Measurements from ENCODE around the gene GULP1.
"Not testable (repeated sequence)": the region's sequence is repeated elsewhere in the genome, so short reads cannot be mapped to it uniquely, and the experiment has no call there.

Gene GULP1

DNA sequence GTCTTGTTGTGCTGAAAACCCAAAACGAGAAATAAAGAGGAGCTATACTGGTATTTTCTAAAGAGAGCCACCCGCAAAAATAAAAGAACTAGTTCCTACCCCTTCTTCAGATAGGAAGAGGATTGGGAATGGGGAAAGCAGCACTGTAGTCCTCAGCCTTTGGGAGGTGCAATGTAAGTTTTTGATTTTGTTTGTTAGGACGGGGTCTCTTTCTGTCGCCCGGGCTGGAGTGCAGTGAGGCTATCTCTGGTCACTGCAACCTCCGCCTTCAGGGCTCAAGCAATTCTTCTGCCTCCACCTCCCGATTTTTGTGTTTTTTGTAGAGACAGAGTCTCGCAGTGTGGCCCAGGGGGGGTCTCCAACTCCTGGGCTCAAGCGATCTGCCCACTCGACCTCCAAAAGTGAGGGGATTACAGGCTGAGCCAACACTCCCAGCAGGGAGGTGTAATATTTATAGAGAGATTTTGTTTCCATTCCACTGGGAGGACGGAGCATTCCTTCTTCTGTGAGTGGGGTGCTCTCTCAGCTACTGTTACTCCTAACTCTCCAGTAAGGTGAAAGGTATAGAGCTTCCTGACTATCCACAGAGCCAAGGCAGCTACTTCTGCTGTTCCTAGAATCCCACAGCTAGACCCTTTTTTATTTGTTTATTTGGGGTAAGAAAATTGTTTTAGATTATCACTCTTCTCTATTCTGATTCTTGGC, 13.1 kb upstream of the GULP1 start:
- CTCF ChIA-PET: no interaction called here

DNA sequence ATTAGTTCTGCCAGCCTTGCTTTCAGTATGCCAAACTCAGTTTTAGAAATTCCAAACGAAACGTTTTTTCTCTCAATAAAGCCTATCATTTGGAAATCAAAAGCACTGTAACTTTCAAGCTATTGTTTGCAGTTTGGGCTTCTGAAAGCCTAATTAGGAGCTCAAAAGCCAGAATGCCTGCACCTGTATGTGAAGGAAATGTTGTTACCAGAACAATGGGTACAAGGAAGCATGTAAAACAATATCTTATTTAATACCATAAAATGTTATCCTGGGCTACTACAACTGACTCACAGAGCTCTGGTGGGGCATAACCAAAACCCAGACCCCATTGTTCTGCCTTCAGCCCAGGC, 12.6 kb upstream of the GULP1 start:
- H3K4me1 ChIP-seq (ENCODE audit: control extremely low read depth in 1 of 4, control insufficient read depth in 4 of 4, insufficient read depth in 4 of 4, low read length in 3 of 4): no peaks in the 10 kb centered on the region
- no peak overlapping the region for H3K4me3 ChIP-seq (ENCODE audit: control insufficient read depth in 1 of 7, extremely low read depth in 1 of 7, insufficient read depth in 4 of 7, low read depth in 2 of 7, low read length in 6 of 7)
- no peaks in the 10 kb centered on the region for H3K9me3 ChIP-seq (ENCODE audit: control extremely low read depth in 1 of 5, control insufficient read depth in 4 of 5, insufficient read depth in 2 of 5, low read depth in 1 of 5, low read length in 4 of 5)
- no peak for DNase-seq
- H3K27ac ChIP-seq (ENCODE audit: insufficient read depth in 1 of 2, low read depth in 1 of 2, low read length in 2 of 2, poor library complexity in 1 of 2, severe bottlenecking in 2 of 2): no peak overlapping the region
- POLR2A ChIA-PET: no interaction called here
- WGBS (ENCODE audit: insufficient coverage): no CpG with 5 or more reads among the region's 2 CpGs
- H3K27me3 ChIP-seq (replicated peaks in 2 of 5; ENCODE audit: control insufficient read depth in 4 of 5, insufficient read depth in 5 of 5, low read length in 4 of 5): no peaks in the 10 kb centered on the region
- CTCF ChIA-PET: no interaction called here
- H3K36me3 ChIP-seq (ENCODE audit: control insufficient read depth in 4 of 4, insufficient read depth in 4 of 4, low read length in 3 of 4): no peaks in the 10 kb centered on the region

More for the DNA sequence above, 13.1 kb upstream of the GULP1 start:
- H3K36me3 ChIP-seq (ENCODE audit: control insufficient read depth in 4 of 4, insufficient read depth in 4 of 4, low read length in 3 of 4): no peaks in the 10 kb centered on the region
- H3K4me1 ChIP-seq (ENCODE audit: control extremely low read depth in 1 of 4, control insufficient read depth in 4 of 4, insufficient read depth in 4 of 4, low read length in 3 of 4): no peaks in the 10 kb centered on the region
- H3K9me3 ChIP-seq (ENCODE audit: control extremely low read depth in 1 of 5, control insufficient read depth in 4 of 5, insufficient read depth in 2 of 5, low read depth in 1 of 5, low read length in 4 of 5): no peaks in the 10 kb centered on the region
- no peak for DNase-seq
- POLR2A ChIA-PET: no interaction called here
- H3K27ac ChIP-seq (ENCODE audit: insufficient read depth in 1 of 2, low read depth in 1 of 2, low read length in 2 of 2, poor library complexity in 1 of 2, severe bottlenecking in 2 of 2): no peak overlapping the region
- H3K27me3 ChIP-seq (replicated peaks in 2 of 5; ENCODE audit: control insufficient read depth in 4 of 5, insufficient read depth in 5 of 5, low read length in 4 of 5): no peaks in the 10 kb centered on the region
- H3K4me3 ChIP-seq (ENCODE audit: control insufficient read depth in 1 of 7, extremely low read depth in 1 of 7, insufficient read depth in 4 of 7, low read depth in 2 of 7, low read length in 6 of 7): no peak overlapping the region
- WGBS (ENCODE audit: insufficient coverage): 88% methylated on average over 9 of the region's 11 CpGs

DNA sequence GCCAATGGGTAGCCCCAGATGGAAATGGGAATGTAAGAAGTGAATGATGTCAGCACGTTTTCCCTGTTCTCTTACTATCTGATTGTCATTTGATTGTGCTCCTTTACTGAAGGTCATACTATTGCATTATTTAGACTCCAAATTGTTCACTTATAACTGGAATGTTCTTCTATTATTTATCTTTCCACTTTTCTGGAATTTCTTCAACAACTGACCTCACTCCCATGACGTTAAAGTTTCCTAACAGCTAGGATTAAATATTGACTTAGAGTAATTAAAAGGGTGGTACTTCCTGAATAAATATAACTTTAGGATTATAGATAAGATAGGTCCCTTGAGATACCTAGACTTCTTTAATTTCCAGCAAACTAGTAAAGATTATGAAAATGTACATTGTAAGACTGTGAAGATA, 10.9 kb upstream of the GULP1 start:
- ChIA-PET CTCF (interaction anchor here (1.6 kb wide), 1 partner anchor 29 kb away, joined by 5 read pairs; no protein-coding TSS in a partner anchor), POLR2A (no interaction called here)
- no peak for DNase-seq
- Histone ChIP-seq H3K4me3 (ENCODE audit: control insufficient read depth in 1 of 7, extremely low read depth in 1 of 7, insufficient read depth in 4 of 7, low read depth in 2 of 7, low read length in 6 of 7) (no peak overlapping the region), H3K9me3 (ENCODE audit: control extremely low read depth in 1 of 5, control insufficient read depth in 4 of 5, insufficient read depth in 2 of 5, low read depth in 1 of 5, low read length in 4 of 5) (no peaks in the 10 kb centered on the region), H3K36me3 (ENCODE audit: control insufficient read depth in 4 of 4, insufficient read depth in 4 of 4, low read length in 3 of 4) (no peaks in the 10 kb centered on the region), H3K4me1 (ENCODE audit: control extremely low read depth in 1 of 4, control insufficient read depth in 4 of 4, insufficient read depth in 4 of 4, low read length in 3 of 4) (no peaks in the 10 kb centered on the region), H3K27ac (ENCODE audit: insufficient read depth in 1 of 2, low read depth in 1 of 2, low read length in 2 of 2, poor library complexity in 1 of 2, severe bottlenecking in 2 of 2) (no peak overlapping the region), H3K27me3 (replicated peaks in 2 of 5; ENCODE audit: control insufficient read depth in 4 of 5, insufficient read depth in 5 of 5, low read length in 4 of 5) (no peaks in the 10 kb centered on the region)
- no CpG with 5 or more reads among the region's 2 CpGs for WGBS (ENCODE audit: insufficient coverage)

DNA sequence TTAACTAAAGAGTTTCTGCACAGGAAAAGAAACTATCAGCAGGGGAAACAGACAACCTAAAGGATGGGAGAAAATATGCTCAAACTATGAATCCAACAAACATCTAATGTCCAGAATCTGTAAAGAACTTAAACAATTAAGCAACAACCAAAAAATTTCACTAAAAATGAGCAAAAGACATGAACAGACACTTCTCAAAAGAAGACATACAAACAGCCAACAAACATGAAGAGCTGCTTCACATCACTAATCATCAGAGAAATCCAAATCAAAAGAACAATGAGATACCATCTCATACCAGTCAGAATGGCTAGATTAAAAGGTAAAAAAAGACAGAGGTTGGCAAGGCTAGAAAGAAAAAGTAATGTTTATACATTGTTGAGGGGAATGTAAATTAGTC, 8.8 kb upstream of the GULP1 start:
- no peaks in the 10 kb centered on the region for H3K4me1 ChIP-seq (ENCODE audit: control extremely low read depth in 1 of 4, control insufficient read depth in 4 of 4, insufficient read depth in 4 of 4, low read length in 3 of 4)
- no peak overlapping the region for H3K4me3 ChIP-seq (ENCODE audit: control insufficient read depth in 1 of 7, extremely low read depth in 1 of 7, insufficient read depth in 4 of 7, low read depth in 2 of 7, low read length in 6 of 7)
- ChIA-PET POLR2A (no interaction called here), CTCF (no interaction called here)
- H3K36me3 ChIP-seq (ENCODE audit: control insufficient read depth in 4 of 4, insufficient read depth in 4 of 4, low read length in 3 of 4): no peaks in the 10 kb centered on the region
- DNase-seq: no peak
- H3K9me3 ChIP-seq (ENCODE audit: control extremely low read depth in 1 of 5, control insufficient read depth in 4 of 5, insufficient read depth in 2 of 5, low read depth in 1 of 5, low read length in 4 of 5): peaks cover 0 to 2% (median 0%) of the 10 kb centered on the region in 5 experiments
- no peak overlapping the region for H3K27ac ChIP-seq (ENCODE audit: insufficient read depth in 1 of 2, low read depth in 1 of 2, low read length in 2 of 2, poor library complexity in 1 of 2, severe bottlenecking in 2 of 2)
- H3K27me3 ChIP-seq (replicated peaks in 2 of 5; ENCODE audit: control insufficient read depth in 4 of 5, insufficient read depth in 5 of 5, low read length in 4 of 5): no peaks in the 10 kb centered on the region

DNA sequence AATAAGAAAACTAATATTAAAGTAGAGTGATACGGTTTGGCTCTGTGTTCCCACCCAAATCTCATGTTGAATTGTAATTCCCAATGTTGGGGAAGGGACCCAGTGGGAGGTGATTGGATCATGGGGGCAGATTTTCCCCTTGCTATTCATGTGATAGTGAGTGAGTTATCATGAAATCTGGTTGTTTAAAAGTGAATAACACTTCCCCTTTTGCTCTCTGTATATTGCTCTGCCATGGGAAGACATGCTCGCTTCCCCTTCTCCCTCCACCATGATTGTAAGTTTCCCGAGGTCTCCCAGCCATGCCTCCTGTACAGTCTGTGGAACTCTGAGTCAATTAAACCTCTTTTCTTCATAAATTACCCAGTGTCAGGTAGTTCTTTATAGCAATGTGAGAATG, 7.4 kb upstream of the GULP1 start:
- H3K36me3 ChIP-seq (ENCODE audit: control insufficient read depth in 4 of 4, insufficient read depth in 4 of 4, low read length in 3 of 4); H3K27me3 ChIP-seq (replicated peaks in 2 of 5; ENCODE audit: control insufficient read depth in 4 of 5, insufficient read depth in 5 of 5, low read length in 4 of 5); H3K4me1 ChIP-seq (ENCODE audit: control extremely low read depth in 1 of 4, control insufficient read depth in 4 of 4, insufficient read depth in 4 of 4, low read length in 3 of 4); H3K4me3 ChIP-seq (ENCODE audit: control insufficient read depth in 1 of 7, extremely low read depth in 1 of 7, insufficient read depth in 4 of 7, low read depth in 2 of 7, low read length in 6 of 7); H3K27ac ChIP-seq (ENCODE audit: insufficient read depth in 1 of 2, low read depth in 1 of 2, low read length in 2 of 2, poor library complexity in 1 of 2, severe bottlenecking in 2 of 2); POLR2A ChIA-PET; DNase-seq; H3K9me3 ChIP-seq (ENCODE audit: control extremely low read depth in 1 of 5, control insufficient read depth in 4 of 5, insufficient read depth in 2 of 5, low read depth in 1 of 5, low read length in 4 of 5); CTCF ChIA-PET: not testable (repeated sequence)
- 80% methylated on average over 1 of the region's 3 CpGs for WGBS (ENCODE audit: insufficient coverage)

DNA sequence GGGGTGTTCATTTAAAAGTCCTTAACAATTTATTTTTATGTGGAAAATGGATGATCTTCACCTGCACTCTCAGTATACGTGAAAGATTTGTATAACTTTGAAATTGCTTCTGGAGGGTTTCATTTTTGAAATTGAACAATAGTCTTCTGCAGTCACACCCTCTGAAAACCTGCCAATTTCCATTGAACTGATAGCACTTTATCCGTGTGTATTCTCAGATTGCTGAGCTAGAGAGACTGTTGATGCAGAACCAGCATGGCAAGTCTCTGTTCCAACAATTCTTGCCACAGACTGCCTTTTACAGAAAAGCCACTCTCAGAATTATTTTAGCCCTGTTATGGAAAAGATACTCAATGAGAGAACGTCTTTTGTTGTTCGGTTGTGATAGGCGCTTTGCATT, 6.6 kb upstream of the GULP1 start:
- H3K36me3 ChIP-seq (ENCODE audit: control insufficient read depth in 4 of 4, insufficient read depth in 4 of 4, low read length in 3 of 4): no peaks in the 10 kb centered on the region
- 100% methylated on average over 4 of the region's 5 CpGs for WGBS (ENCODE audit: insufficient coverage)
- POLR2A ChIA-PET: no interaction called here

DNA sequence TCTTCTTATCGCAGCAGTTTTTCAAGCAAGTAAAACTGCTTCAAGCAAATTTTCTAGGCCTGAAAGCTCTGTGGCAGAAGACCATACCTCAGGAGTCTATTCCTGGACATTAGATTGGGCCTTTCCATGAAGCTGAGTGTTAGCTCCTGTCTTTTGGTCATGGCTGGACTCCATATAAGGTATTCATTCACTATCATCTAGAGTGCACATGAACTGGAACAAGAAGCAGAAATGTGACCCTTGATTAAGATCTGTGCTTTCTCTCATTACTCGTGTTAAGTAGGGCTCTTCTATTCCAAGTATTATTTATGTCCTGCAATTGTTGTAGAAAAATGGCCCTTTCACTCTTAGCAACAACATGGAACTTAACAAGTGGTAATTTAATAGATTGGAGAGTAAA, 5.9 kb upstream of the GULP1 start:
- Histone ChIP-seq H3K36me3 (ENCODE audit: control insufficient read depth in 4 of 4, insufficient read depth in 4 of 4, low read length in 3 of 4) (no peaks in the 10 kb centered on the region), H3K4me3 (ENCODE audit: control insufficient read depth in 1 of 7, extremely low read depth in 1 of 7, insufficient read depth in 4 of 7, low read depth in 2 of 7, low read length in 6 of 7) (no peak overlapping the region), H3K27me3 (replicated peaks in 2 of 5; ENCODE audit: control insufficient read depth in 4 of 5, insufficient read depth in 5 of 5, low read length in 4 of 5) (peaks cover 0 to 8% (median 2%) of the 10 kb centered on the region in 5 experiments), H3K9me3 (ENCODE audit: control extremely low read depth in 1 of 5, control insufficient read depth in 4 of 5, insufficient read depth in 2 of 5, low read depth in 1 of 5, low read length in 4 of 5) (peaks cover 0 to 2% (median 0%) of the 10 kb centered on the region in 5 experiments), H3K4me1 (ENCODE audit: control extremely low read depth in 1 of 4, control insufficient read depth in 4 of 4, insufficient read depth in 4 of 4, low read length in 3 of 4) (no peaks in the 10 kb centered on the region), H3K27ac (ENCODE audit: insufficient read depth in 1 of 2, low read depth in 1 of 2, low read length in 2 of 2, poor library complexity in 1 of 2, severe bottlenecking in 2 of 2) (no peak overlapping the region)
- DNase-seq: no peak
- 100% methylated on average over 1 of the region's 2 CpGs for WGBS (ENCODE audit: insufficient coverage)
- CTCF ChIA-PET: no interaction called here
- POLR2A ChIA-PET: no interaction called here

More for the DNA sequence above, 6.6 kb upstream of the GULP1 start:
- no peak for DNase-seq
- peaks cover 0 to 5% (median 0%) of the 10 kb centered on the region in 5 experiments for H3K27me3 ChIP-seq (replicated peaks in 2 of 5; ENCODE audit: control insufficient read depth in 4 of 5, insufficient read depth in 5 of 5, low read length in 4 of 5)
- H3K4me3 ChIP-seq (ENCODE audit: control insufficient read depth in 1 of 7, extremely low read depth in 1 of 7, insufficient read depth in 4 of 7, low read depth in 2 of 7, low read length in 6 of 7): no peak overlapping the region
- H3K27ac ChIP-seq (ENCODE audit: insufficient read depth in 1 of 2, low read depth in 1 of 2, low read length in 2 of 2, poor library complexity in 1 of 2, severe bottlenecking in 2 of 2): no peak overlapping the region
- no peaks in the 10 kb centered on the region for H3K4me1 ChIP-seq (ENCODE audit: control extremely low read depth in 1 of 4, control insufficient read depth in 4 of 4, insufficient read depth in 4 of 4, low read length in 3 of 4)
- H3K9me3 ChIP-seq (ENCODE audit: control extremely low read depth in 1 of 5, control insufficient read depth in 4 of 5, insufficient read depth in 2 of 5, low read depth in 1 of 5, low read length in 4 of 5): peaks cover 0 to 2% (median 0%) of the 10 kb centered on the region in 5 experiments
- CTCF ChIA-PET: no interaction called here

Measured in common myeloid progenitor, CD34-positive (primary cell).